NCI-H187 (cell line): ENCODE results near the gene B3GALNT2.
"Not testable (repeated sequence)": the region's sequence is repeated elsewhere in the genome, so short reads cannot be mapped to it uniquely, and the experiment has no call there.

Source experiments
- DNase-seq, 2 experiments: peaks; one replicate each; lab custom pipeline; 2025; lab: John Stamatoyannopoulos, UW

Gene B3GALNT2

GRCh38 chr1:235503403-235504121 lies 690 bp downstream of the B3GALNT2 start:
- peak in 1 of 2 experiments; percentile 7 for DNase-seq

GRCh38 chr1:235502601-235503402 lies 1.4 kb downstream of the B3GALNT2 start:
- DNase-seq, result no peak

GRCh38 chr1:235500971-235501540 lies 3.2 kb downstream of the B3GALNT2 start:
- DNase-seq, result no peak

GRCh38 chr1:235495551-235495950 lies 8.7 kb downstream of the B3GALNT2 start:
- DNase-seq, result no peak

GRCh38 chr1:235495030-235495429 lies 9.2 kb downstream of the B3GALNT2 start:
- no peak for DNase-seq

GRCh38 chr1:235494531-235494930 lies 9.7 kb downstream of the B3GALNT2 start:
- no peak for DNase-seq

- no peak for DNase-seq
Observed at GRCh38 chr1:235491644-235492043, 12.6 kb downstream of the B3GALNT2 start.

- DNase-seq, result no peak
Observed at GRCh38 chr1:235486321-235486720, 17.9 kb downstream of the B3GALNT2 start.

GRCh38 chr1:235485558-235485957 lies 18.7 kb downstream of the B3GALNT2 start:
- no peak for DNase-seq

GRCh38 chr1:235483090-235483489 lies 21.2 kb downstream of the B3GALNT2 start:
- no peak for DNase-seq

- DNase-seq, result no peak
Observed at GRCh38 chr1:235473806-235474205, 30.4 kb downstream of the B3GALNT2 start.

- no peak for DNase-seq
Observed at GRCh38 chr1:235470741-235471439, 33.4 kb downstream of the B3GALNT2 start.

GRCh38 chr1:235469897-235470296 lies 34.4 kb downstream of the B3GALNT2 start:
- DNase-seq, result not testable (repeated sequence)

- no peak for DNase-seq
Observed at GRCh38 chr1:235468970-235469369, 35.3 kb downstream of the B3GALNT2 start.

- no peak for DNase-seq
Observed at GRCh38 chr1:235468004-235468403, 36.2 kb downstream of the B3GALNT2 start.

GRCh38 chr1:235465066-235465465 lies 39.2 kb downstream of the B3GALNT2 start:
- DNase-seq, result no peak

- DNase-seq, result not testable (repeated sequence)
Observed at GRCh38 chr1:235462832-235463231, 41.4 kb downstream of the B3GALNT2 start.

- DNase-seq, result no peak
Observed at GRCh38 chr1:235461954-235462353, 42.3 kb downstream of the B3GALNT2 start.

GRCh38 chr1:235460770-235461169 lies 43.5 kb downstream of the B3GALNT2 start:
- DNase-seq, result no peak

- not testable (repeated sequence) for DNase-seq
Observed at GRCh38 chr1:235457856-235458255, 46.4 kb downstream of the B3GALNT2 start.

GRCh38 chr1:235455823-235456222 lies 48.4 kb downstream of the B3GALNT2 start:
- DNase-seq, result no peak

- DNase-seq, result no peak
Observed at GRCh38 chr1:235455097-235455496, 49.2 kb downstream of the B3GALNT2 start.
